Aorta (tissue), 5 donors: Measurements from ENCODE around the gene TMEM119. TPM values are rescaled to one million over a fixed set of nuclear protein-coding genes. Genes with fewer than 3 reads are reported as not detected.

Source experiments
- ATAC-seq: fragments of 200-7000 bp; cut with Tn5 transposase; one replicate; pipeline ENCODE4 v1.9.1; 2022; ENCODE audit warnings: moderate library complexity; ENCODE audit not compliant: low FRiP score
- DNase-seq, 2 donors: peaks; one replicate each; pipeline ENCODE4 v3.0.0-alpha.2; 2020
- H3K27ac ChIP-seq, 2 donors: one replicate each; pipeline ENCODE4 v1.5.1; 2013; ENCODE audit warnings: low read length in 2 of 2, mild to moderate bottlenecking in 2 of 2, moderate library complexity in 2 of 2, control low read depth in 1 of 2, inconsistent platforms in 1 of 2, low read depth in 1 of 2
- H3K27me3 ChIP-seq, 2 donors: one replicate each; pipeline ENCODE4 v1.6.1; 2013; ENCODE audit warnings: control low read depth in 1 of 2, low read length in 1 of 2, mild to moderate bottlenecking in 1 of 2, moderate library complexity in 1 of 2; ENCODE audit not compliant: insufficient read depth in 2 of 2, control insufficient read depth in 1 of 2
- H3K36me3 ChIP-seq, 2 donors: one replicate each; pipeline ENCODE4 v1.6.1; 2013; ENCODE audit warnings: control low read depth in 1 of 2, low read length in 1 of 2, mild to moderate bottlenecking in 1 of 2; ENCODE audit not compliant: insufficient read depth in 2 of 2, control insufficient read depth in 1 of 2
- H3K4me1 ChIP-seq, 2 donors: one replicate each; pipeline ENCODE4 v1.6.1; 2013; ENCODE audit warnings: low read length in 2 of 2, control low read depth in 1 of 2, mild to moderate bottlenecking in 1 of 2, moderate library complexity in 1 of 2; ENCODE audit not compliant: insufficient read depth in 2 of 2, control insufficient read depth in 1 of 2
- H3K4me3 ChIP-seq, 2 donors: one replicate each; pipeline ENCODE4 v1.5.1; 2013; ENCODE audit warnings: low read length in 2 of 2, control low read depth in 1 of 2, mild to moderate bottlenecking in 1 of 2
- H3K9me3 ChIP-seq: one replicate; pipeline ENCODE4 v1.6.1; 2013; ENCODE audit warnings: mild to moderate bottlenecking, low read length; ENCODE audit not compliant: control insufficient read depth
- WGBS, 2 donors: extraction: QIAGEN DNeasy Blood & Tissue Kit; methylation state at CpG; one replicate each; pipeline ENCODE4 v1.1.7; 2013; 5-methylcytosine and 5-hydroxymethylcytosine counted together
- intact Hi-C, 2 donors: fragments of 100-400 bp; cut with DNase I; formaldehyde crosslinking; loops; one replicate each; pipeline versions ENCODE4 v1.14.2 to v1.15.0; 2022
- long read RNA-seq, 2 donors: library from polyadenylated mRNA; unstranded; transcript quantifications; one replicate each; pipeline ENCODE4 v2.0.0, GENCODE V29; 2020 to 2021
- polyA plus RNA-seq, 2 donors: library from polyadenylated mRNA; stranded (reverse); fragments of 200-250 nt; gene quantifications; one replicate each; pipeline ENCODE4 v1.2.3, GENCODE V29; 2013
- total RNA-seq, 2 donors: library from RNA; stranded (reverse); fragmentation: NEBNext Ultra II Directional; extraction: Animal tissue kit (Norgen Biotek cat#: 25700); gene quantifications; one replicate each; pipeline ENCODE4 v1.2.1, GENCODE V29; 2021
- donor health status: healthy with polysubstance abuse.
- donor health status: Bipolar disorder and iron deficiency.
- donor health status: DM: no; HTN: no; CAD: no.
- donor health status: DM: no; HTN: no; CAD: no.
- donor health status: DM: yes; HTN: yes; CAD: no.

Gene TMEM119, protein sequence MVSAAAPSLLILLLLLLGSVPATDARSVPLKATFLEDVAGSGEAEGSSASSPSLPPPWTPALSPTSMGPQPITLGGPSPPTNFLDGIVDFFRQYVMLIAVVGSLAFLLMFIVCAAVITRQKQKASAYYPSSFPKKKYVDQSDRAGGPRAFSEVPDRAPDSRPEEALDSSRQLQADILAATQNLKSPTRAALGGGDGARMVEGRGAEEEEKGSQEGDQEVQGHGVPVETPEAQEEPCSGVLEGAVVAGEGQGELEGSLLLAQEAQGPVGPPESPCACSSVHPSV
- total RNA-seq (10 to 100 TPM; 14.7 to 21.1 TPM), polyA plus RNA-seq (1 to 10 TPM in 1 of 2 donors, under 1 TPM in 1; 0.26 to 1.4 TPM)
- long read RNA-seq, donor 1, transcript TMEM119-201 (2 exons, 2,707 nt), result major isoform, 48 of 105 reads
- long read RNA-seq, donor 1, partial matches to known transcripts, result 0 of 105 reads
- long read RNA-seq, donor 1, other reads (novel, unspliced or antisense), result 57 of 105 reads
- long read RNA-seq, donor 2, transcript TMEM119-201 (2 exons, 2,707 nt), result major isoform, 21 of 39 reads
- long read RNA-seq, donor 2, partial matches to known transcripts, result 1 of 39 reads
- long read RNA-seq, donor 2, other reads (novel, unspliced or antisense), result 16 of 39 reads

DNA sequence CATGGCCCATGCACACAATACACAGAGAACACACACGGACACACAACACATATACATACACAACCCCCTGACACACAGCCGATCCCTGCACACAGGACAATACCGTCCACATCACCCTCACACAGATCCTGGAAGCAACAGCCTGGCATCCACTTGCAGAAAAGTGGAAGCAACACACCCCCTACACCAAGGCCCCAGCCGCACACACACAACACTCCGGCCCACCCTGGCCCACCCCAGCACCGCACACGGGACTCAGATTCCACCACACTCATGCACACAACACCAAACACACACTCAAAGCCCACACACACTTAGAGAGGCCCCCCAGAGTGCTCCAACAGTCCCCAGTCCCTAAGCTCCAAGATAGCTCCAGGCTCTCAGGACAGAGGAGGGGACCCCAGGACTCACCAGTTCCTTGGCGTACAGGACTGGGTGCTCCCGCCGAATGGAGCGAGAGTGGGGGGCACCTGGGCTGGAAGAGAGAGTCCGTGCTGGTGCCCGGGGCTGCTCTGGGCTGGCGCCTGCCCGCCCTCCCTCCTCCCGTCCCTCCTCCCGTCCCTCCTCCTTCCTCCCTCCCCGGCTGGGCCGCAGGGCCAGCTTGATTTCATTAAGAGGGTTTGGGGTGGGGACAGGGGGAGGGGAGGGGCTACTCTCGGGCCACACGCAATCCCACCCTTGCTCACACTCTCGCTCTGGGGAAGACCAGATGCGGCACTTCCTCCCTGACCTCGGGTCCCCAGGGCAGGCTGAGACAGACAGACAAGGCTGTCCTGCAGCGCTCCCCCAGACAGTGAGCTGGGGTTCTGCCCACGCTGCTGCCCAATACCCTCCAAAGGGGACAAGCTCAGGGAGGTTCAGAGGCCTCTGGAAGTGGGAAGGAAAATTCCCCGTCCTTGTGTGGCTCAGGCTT is at the start of gene TMEM119:
Gene TMEM119, minus strand, starts transcription at position 526 of the 913 bp plus-strand sequence. CDS start 5,701 bp downstream, outside the sequence.
- Histone ChIP-seq H3K36me3 (no peaks in the 10 kb centered on the region), H3K9me3 (no peaks in the 10 kb centered on the region), H3K4me1 (no peaks in the 10 kb centered on the region), H3K27ac (no peak within 1 kb of the TSS), H3K4me3 (no peak within 1 kb of the TSS), H3K27me3 (no peaks in the 10 kb centered on the region)
- peak; percentile 56 for ATAC-seq
- WGBS, 2 donors, result 33 to 38% methylated on average over 25 to 27 of the region's 27 CpGs
- intact Hi-C loops, result no loop called here
- no peak for DNase-seq

DNA sequence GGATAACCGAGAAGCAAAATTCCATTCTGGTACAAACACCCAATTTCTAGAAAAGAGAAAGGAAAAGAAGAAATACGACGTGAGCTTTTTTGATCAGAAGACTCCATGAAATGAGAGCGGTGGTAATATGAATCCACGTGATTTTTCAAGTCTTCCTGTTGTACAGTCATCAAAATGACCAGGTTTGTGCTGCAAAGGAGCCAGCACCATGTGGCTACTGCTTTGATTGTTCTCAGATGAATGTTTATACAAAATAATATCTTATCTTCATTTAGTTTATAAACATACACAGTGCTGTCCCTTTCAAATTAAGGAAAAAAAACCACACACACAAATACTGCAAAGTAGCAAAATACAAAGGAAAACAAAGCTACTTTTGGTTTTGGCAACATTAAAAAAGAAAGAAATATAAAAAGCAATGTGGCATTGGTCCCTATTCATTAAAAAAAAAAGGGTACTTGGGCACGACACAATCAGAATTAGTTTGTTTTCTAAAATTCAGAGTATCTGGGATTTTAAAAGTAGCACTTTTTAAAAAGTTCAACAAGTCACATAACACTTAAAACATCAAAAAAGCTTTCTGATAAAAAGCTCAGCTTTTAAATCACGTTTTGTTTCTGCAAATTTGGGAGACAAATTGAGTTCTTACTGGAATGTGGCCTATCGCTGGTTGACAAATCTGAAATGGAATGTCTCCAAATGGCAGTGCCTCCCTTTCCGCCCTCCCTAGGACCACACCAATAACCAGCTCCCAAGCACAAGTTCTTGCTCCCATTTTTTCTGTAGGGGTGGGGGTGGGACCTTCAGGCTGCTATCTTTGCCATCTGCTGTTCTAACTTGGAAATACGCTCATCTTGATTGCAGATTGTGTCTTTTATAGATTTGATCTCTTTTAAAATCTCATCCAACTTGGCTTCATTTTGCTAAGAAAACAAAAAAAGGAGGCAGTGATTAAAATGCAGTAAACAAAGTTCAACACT is 49.0 kb upstream of the TMEM119 start:
- Histone ChIP-seq H3K9me3 (no peaks in the 10 kb centered on the region), H3K27me3 (no peaks in the 10 kb centered on the region), H3K4me1 (peaks cover 2 to 4% of the 10 kb centered on the region in 2 donors), H3K4me3 (no peak overlapping the region), H3K36me3 (peaks cover 0 to 11% of the 10 kb centered on the region in 2 donors), H3K27ac (no peak overlapping the region)
- intact Hi-C loops, result loop anchor here in 1 of 2 donors (10.0 kb wide), 1 partner anchor 298 kb away; no protein-coding TSS in a partner anchor
- 46 to 52% methylated on average over 10 of the region's 10 CpGs for WGBS, 2 donors
- DNase-seq (no peak), ATAC-seq (no peak)

GRCh38 chr12:108645686-108646599 is 48.1 kb upstream of the TMEM119 start:
- WGBS, 2 donors, result 84 to 86% methylated on average over 15 of the region's 15 CpGs
- H3K9me3 ChIP-seq, result no peaks in the 10 kb centered on the region
- ATAC-seq (no peak), DNase-seq (no peak)
- no peak overlapping the region for H3K4me3 ChIP-seq
- H3K36me3 ChIP-seq, result peaks cover 0 to 9% of the 10 kb centered on the region in 2 donors
- H3K27ac ChIP-seq, result no peak overlapping the region
- intact Hi-C loops, result loop anchor here in 1 of 2 donors (10.0 kb wide), 1 partner anchor 299 kb away; no protein-coding TSS in a partner anchor
- no peaks in the 10 kb centered on the region for H3K27me3 ChIP-seq
- H3K4me1 ChIP-seq, result peaks cover 2 to 4% of the 10 kb centered on the region in 2 donors

DNA sequence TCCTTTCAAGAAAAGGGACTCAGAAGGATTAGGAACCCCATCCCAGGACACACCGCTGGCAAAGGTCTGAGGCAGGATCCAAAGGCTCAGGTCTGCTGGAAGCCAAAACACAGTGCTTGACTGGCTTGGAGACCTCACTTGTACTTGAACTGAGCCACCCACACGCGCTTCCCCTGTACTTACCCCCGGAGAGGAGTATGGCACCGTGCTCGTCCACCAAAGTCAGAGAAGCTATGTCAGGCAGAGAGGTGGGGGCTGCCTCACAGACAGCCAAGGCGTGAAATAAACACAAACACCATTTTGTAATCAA is 46.9 kb upstream of the TMEM119 start:
- Histone ChIP-seq H3K27ac (no peak overlapping the region), H3K9me3 (no peaks in the 10 kb centered on the region), H3K4me3 (no peak overlapping the region), H3K4me1 (peaks cover 2 to 3% of the 10 kb centered on the region in 2 donors), H3K36me3 (peaks cover 0 to 9% of the 10 kb centered on the region in 2 donors), H3K27me3 (no peaks in the 10 kb centered on the region)
- 91 to 94% methylated on average over 7 of the region's 7 CpGs for WGBS, 2 donors
- DNase-seq (no peak), ATAC-seq (no peak)
- intact Hi-C loops, result loop anchor here in 1 of 2 donors (10.0 kb wide), 1 partner anchor 300 kb away; no protein-coding TSS in a partner anchor

DNA sequence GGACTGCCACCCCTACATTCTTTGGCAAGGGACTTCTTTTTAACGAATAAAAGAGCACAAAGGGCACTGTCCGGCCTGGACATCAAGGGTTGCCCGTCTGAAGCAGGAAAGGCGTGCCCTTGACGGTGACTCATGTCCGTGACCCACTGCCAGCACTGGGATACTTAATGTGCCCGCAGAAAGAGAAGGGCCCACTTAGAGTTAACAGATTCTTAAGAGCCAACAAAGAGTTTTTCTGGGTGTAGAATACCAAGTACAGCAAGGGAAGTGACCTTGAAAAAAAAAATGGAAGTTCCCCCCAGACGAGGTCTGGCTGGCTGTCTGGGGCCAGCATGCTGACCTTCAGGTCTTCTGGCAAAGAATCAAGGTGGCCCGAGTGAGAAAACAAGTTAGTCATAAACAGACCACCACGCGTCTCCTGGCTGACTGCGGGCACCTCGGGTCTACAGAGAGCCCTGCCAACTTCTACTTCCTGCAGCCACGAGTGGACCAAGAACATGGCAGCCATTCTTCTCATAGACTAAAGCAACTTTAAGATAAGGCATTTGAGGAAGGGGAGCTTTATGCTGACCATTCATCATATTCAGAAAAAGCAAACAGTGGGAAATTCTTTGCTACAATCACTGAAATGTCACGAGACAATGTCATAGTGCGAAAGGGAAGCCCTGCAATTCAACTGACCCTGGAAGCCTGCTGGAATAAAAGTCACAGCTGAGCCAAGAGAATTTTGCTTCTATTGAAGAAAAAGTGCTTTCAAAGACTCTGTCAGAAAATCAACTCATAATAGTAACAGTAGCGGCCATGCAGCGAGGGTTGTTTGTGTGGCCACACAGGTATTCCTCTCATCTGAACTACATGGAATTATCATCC is 46.3 kb upstream of the TMEM119 start:
- Histone ChIP-seq H3K27me3 (no peaks in the 10 kb centered on the region), H3K4me1 (peaks cover 0 to 2% of the 10 kb centered on the region in 2 donors), H3K4me3 (no peak overlapping the region), H3K36me3 (peaks cover 0 to 9% of the 10 kb centered on the region in 2 donors), H3K9me3 (no peaks in the 10 kb centered on the region), H3K27ac (no peak overlapping the region)
- ATAC-seq (peak; percentile 75), DNase-seq (peak; percentile 86 to 90)
- intact Hi-C loops, result loop anchor here in 1 of 2 donors (10.0 kb wide), 1 partner anchor 301 kb away; no protein-coding TSS in a partner anchor
- WGBS, 2 donors, result 20 to 21% methylated on average over 18 of the region's 18 CpGs

DNA sequence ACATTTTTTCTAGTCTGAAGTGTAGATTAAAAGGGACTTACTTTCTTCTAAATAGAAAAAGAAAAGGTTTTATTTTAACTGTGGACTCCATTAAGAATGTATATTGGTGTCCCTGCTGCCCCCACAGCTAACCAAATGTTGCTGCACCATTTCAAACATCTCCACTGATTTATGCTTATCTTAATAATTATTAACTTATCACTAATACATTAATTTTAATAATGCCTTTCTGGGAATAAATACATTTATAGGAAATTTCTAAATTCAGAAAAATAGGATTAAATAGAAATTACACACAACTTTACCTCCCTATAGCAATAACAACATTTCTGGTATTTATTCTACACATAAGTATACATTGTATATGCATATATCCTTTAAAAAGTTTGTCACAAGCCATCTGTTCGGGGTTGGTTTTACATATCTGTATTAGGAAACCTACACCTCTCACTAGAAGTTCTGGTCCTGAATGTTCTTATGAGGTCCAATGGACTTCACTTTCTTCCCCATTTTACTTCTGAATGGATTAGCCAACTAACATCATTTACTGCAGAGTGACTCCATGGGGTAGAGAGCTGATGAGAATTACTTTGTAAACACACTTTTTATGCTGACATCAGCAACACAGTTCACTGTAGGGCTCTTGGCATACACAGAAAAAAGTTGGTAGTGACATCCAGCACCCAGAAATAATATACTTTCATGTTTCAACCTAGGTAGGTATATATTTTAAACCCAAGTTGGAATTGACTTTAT is 45.2 kb upstream of the TMEM119 start:
- ATAC-seq, result no peak
- intact Hi-C loops, result loop anchor here in 1 of 2 donors (10.0 kb wide), 1 partner anchor 302 kb away; no protein-coding TSS in a partner anchor
- no peaks in the 10 kb centered on the region for H3K9me3 ChIP-seq
- 96 to 97% methylated on average over 1 of the region's 1 CpG for WGBS, 2 donors
- H3K27ac ChIP-seq, result no peak overlapping the region
- H3K36me3 ChIP-seq, result peaks cover 0 to 4% of the 10 kb centered on the region in 2 donors
- DNase-seq, result no peak
- H3K4me1 ChIP-seq, result peaks cover 0 to 4% of the 10 kb centered on the region in 2 donors
- no peak overlapping the region for H3K4me3 ChIP-seq
- no peaks in the 10 kb centered on the region for H3K27me3 ChIP-seq
